NCI-H1105 treated with DMSO at 0.1 percent for 48 hours (cell line): ENCODE measurements around the gene ZNF662.

Experiments used
- DNase-seq: peaks from one replicate; lab custom pipeline; 2025; lab: John Stamatoyannopoulos, UW

The ZNF662 gene

DNA sequence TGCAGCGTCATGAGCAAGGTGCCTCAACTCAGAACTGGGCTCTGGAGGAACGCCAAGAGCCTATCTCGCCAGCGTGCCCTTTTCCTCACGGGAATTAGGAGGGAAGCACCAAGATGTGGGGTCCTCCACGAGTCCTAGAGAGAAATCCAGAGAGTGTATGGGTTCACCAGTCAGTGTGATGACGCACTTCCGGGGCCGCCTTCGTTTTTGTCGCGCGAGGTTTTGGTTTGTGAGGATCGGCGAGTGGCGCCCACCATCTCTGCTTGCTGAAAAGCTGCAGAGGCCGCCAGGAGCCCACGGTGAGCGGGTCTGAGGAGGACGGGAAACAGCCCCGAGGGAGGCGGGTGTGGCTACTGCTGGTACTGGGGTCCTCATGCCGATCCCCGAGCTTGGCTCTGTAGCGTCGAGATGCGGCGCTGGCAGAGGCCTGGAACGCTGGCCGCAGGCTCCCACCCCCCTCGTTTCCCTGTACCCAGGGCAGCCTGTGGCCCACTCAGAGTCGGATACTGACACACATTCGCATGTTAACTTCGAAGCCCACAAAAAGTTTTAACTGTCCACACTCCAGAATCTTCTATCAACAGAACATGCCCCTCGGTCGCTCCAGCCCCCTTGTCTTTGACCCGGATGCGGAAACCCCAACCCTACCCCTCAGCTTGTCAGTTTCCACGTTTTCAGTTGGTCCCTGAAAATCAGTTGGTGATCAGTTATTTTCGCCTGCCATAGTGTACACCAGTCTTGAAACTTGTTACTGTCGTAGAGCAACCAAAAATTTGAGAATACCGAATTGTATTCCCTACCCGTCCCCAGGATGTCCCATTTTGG, 30.4 kb downstream of the ZNF662 start:
- DNase-seq = no peak

DNA sequence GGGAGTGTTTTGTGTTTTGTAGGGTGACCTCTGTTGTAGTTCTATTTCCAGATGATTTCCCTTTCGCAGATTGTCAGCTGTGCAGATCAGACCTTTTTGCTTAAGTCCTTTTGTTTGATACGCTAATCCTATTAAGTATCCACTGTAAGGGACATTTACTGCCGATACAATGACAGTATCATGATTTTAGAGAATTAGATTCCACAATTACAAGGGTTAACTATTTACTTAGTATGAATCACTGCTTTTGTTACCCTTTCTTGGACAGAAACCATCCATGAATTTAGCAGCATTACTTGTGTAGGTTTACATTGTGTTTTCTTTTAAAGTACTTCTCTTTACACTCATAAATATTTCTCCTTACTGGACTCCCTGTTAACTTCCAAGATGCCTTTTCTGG, 31.4 kb downstream of the ZNF662 start:
- no peak for DNase-seq

DNA sequence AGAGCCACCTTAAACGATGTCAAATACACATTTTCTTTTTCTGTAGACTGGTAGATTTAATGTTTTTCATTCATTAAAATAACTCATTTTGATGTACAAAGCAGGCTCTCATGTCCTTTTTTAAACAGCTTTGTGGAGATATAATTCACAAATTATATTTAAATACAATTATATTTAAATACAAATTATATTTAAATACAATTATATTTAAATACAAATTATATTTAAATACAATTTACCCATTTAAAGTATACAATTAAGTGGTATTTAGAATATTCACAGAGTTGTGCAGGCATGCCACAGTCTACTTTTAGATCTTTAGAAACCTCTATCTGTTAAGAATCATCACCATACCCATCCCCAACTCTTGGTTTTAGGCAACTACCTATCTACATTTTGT, 36.8 kb downstream of the ZNF662 start:
- no peak for DNase-seq

- no peak for DNase-seq
Measured at GRCh38 chr3:42946050-42946449, 40.1 kb downstream of the ZNF662 start.

DNA sequence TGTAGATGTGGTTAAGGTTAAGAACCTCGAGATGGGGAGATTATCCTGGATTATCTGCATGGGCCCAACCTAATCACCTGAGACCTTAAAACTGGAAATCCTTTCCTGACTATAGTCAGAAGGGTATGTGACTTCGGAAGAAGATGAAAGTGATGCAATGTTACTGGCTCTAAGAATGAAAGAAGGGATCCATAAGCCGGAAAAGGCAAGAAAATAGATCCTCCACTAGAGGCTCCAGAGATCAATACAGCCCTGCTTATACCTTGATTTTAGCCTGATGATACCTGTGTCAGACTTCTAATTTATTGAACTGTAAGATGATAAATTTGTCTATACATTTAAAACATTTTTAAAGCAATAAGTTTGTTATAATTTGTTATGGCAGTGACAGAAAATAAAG, 51.6 kb downstream of the ZNF662 start:
- no peak for DNase-seq

- DNase-seq = no peak
Measured at GRCh38 chr3:42960282-42960681, 54.3 kb downstream of the ZNF662 start.

DNA sequence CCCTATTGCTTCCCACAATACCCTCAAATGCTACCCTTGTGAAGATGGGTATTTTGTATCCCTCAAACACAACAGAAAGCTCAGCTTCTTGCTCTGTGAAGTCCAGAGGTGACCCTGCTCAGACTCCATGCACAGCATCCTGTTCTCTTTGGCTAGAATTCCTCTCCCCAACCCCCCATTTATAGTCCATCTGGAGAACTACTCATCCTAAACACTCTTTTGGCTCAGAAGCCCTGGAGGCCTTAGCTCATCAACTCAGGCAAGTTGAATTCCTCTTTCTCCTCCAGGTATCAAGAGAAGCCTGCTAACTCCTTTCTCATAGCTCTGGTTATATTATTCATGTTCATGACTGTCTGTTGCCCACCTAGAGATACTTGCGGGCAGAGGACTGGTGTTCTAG, 54.8 kb downstream of the ZNF662 start:
- no peak for DNase-seq

DNA sequence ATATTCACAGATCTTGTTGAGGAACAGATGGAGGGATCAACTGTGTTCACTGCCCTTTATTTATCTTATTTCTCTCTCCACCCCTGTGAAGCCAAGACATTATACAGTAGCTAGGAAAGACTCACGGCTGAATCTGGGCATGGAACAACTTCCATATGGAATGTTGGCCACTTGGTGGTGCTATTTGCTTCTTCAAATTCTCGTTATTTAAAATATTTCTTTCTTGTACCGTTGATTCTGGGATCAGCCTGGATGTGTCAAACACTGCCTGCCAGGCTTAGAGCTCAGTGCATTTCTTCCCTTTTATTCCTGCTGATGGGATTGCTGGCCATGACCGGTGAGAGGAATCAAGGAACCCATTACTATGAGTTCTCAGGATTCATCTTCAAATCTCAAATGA, 55.7 kb downstream of the ZNF662 start:
- DNase-seq = peak; percentile 45

- DNase-seq = no peak
Measured at GRCh38 chr3:42963269-42963668, 57.3 kb downstream of the ZNF662 start.

- no peak for DNase-seq
Measured at GRCh38 chr3:42964266-42964665, 58.3 kb downstream of the ZNF662 start.
